HCT116 (cell line): Measurements from ENCODE around the gene ZNF691. TPM values are rescaled to one million over a fixed set of nuclear protein-coding genes. Genes with fewer than 3 reads are reported as not detected.
"Not testable (repeated sequence)": the region's sequence is repeated elsewhere in the genome, so short reads cannot be mapped to it uniquely, and the experiment has no call there.

Experiments used
- ATAC-seq: fragments of 200-7000 bp; cut with Tn5 transposase; 2 replicates; pipeline ENCODE4 v1.9.1; 2020; ENCODE audit warnings: mild to moderate bottlenecking, moderate library complexity
- BruUV-seq: library from RNA; stranded (reverse); fragments of 400-500 nt; replicated peaks from 2 replicates; lab custom pipeline; 2021; lab: Mats Ljungman, UMichigan
- CTCF ChIA-PET: fragments of 300-600 bp; sonication (Branson Sonifier 250); formaldehyde crosslinking; loops from one replicate; lab custom pipeline; 2021; ENCODE audit warnings: antibody characterized with exemption; lab: Charles Lee
- POLR2A ChIA-PET: fragments of 300-600, 350-600 bp; sonication (Branson Sonifier 250); formaldehyde crosslinking; loops from one replicate; lab custom pipeline; 2021; ENCODE audit warnings: antibody characterized with exemption; lab: Charles Lee
- RAD21 ChIA-PET, 2 experiments: fragments of 300-600 bp; sonication (Branson Sonifier 250); formaldehyde crosslinking; loops; one replicate each; lab custom pipeline; 2023; ENCODE audit warnings: low total read pairs in 2 of 2; ENCODE audit not compliant: uncharacterized antibody in 2 of 2, unreplicated experiment in 2 of 2, low non-redundant PET in 1 of 2; lab: Charles Lee
- DNase-seq: peaks from one replicate; pipeline ENCODE4 v3.0.0-alpha.2; 2010; ENCODE audit warnings: low read depth, low spot score
- H2AFZ ChIP-seq: fragments of 200-600 bp; shearing (Covaris generic), sonication (generic); 2 replicates; pipeline ENCODE4 v1.6.1; 2017; ENCODE audit warnings: low read depth, mixed run types, mixed read lengths, antibody characterized with exemption, low read length; ENCODE audit not compliant: poor library complexity, severe bottlenecking
- H3K27ac ChIP-seq: 2 replicates; pipeline ENCODE4 v1.5.1; 2012; ENCODE audit warnings: low read depth, low read length
- H3K27me3 ChIP-seq: fragments of 200-600 bp; sonication (generic); 2 replicates; pipeline ENCODE4 v1.6.1; 2016; ENCODE audit warnings: mixed run types, low read length, mixed read lengths; ENCODE audit not compliant: insufficient read depth
- H3K36me3 ChIP-seq, 2 experiments: fragments of 200-500 bp in 1 of 2; fragments of 200-600 bp in 1 of 2; sonication (Bioruptor generic) in 1 of 2; sonication (generic) in 1 of 2; 2 replicates each; pipeline versions ENCODE4 v1.5.1 to v1.6.1; 2014 to 2016; ENCODE audit warnings: low read length in 2 of 2, inconsistent platforms in 1 of 2, mixed read lengths in 1 of 2, mixed run types in 1 of 2; ENCODE audit not compliant: insufficient read depth in 2 of 2, control insufficient read depth in 1 of 2
- H3K4me1 ChIP-seq, 2 experiments: fragments of 200-600 bp in 1 of 2; sonication (generic) in 1 of 2; 2 replicates each; pipeline versions ENCODE4 v1.5.1 to v1.6.1; 2012 to 2017; ENCODE audit warnings: low read length in 2 of 2, inconsistent platforms in 1 of 2, mild to moderate bottlenecking in 1 of 2, mixed read lengths in 1 of 2, mixed run types in 1 of 2, moderate library complexity in 1 of 2; ENCODE audit not compliant: insufficient read depth in 2 of 2, control insufficient read depth in 1 of 2
- H3K4me2 ChIP-seq: fragments of 200-600 bp; sonication (generic); 2 replicates; pipeline ENCODE4 v1.6.1; 2017; ENCODE audit warnings: mixed run types, low read length, mixed read lengths
- H3K4me3 ChIP-seq, 2 experiments: fragments of 200-600 bp in 1 of 2; sonication (generic) in 1 of 2; replicated peaks in 1 of 2; 2 replicates each; pipeline ENCODE4 v1.5.1; 2011 to 2016; ENCODE audit warnings: low read length in 2 of 2, control low read depth in 1 of 2, low read depth in 1 of 2, mild to moderate bottlenecking in 1 of 2, mixed read lengths in 1 of 2, mixed run types in 1 of 2
- H3K79me2 ChIP-seq: fragments of 200-600 bp; sonication (generic); 2 replicates; pipeline ENCODE4 v1.6.1; 2017; ENCODE audit warnings: mild to moderate bottlenecking, mixed run types, low read length, moderate library complexity, mixed read lengths; ENCODE audit not compliant: insufficient read depth
- H3K9ac ChIP-seq: fragments of 200-600 bp; sonication (generic); 2 replicates; pipeline ENCODE4 v1.6.1; 2016; ENCODE audit warnings: low read length, mixed read lengths
- H3K9me2 ChIP-seq: fragments of 200-600 bp; sonication (generic), shearing (Covaris generic); 2 replicates; pipeline ENCODE4 v1.6.1; 2017; ENCODE audit warnings: mixed run types, mild to moderate bottlenecking, moderate library complexity; ENCODE audit not compliant: insufficient read depth
- H3K9me3 ChIP-seq, 2 experiments: fragments of 200-500 bp in 1 of 2; fragments of 200-600 bp in 1 of 2; sonication (Bioruptor generic) in 1 of 2; sonication (generic) in 1 of 2; 2 replicates each; pipeline ENCODE4 v1.6.1; 2014 to 2017; ENCODE audit warnings: low read length in 2 of 2, mixed read lengths in 2 of 2, inconsistent platforms in 1 of 2, low read depth in 1 of 2, mild to moderate bottlenecking in 1 of 2, mixed run types in 1 of 2, moderate library complexity in 1 of 2; ENCODE audit not compliant: control insufficient read depth in 1 of 2, insufficient read depth in 1 of 2
- H4K20me1 ChIP-seq: fragments of 200-600 bp; sonication (generic), shearing (Covaris generic); 2 replicates; pipeline ENCODE4 v1.6.1; 2017; ENCODE audit warnings: mixed run types, mild to moderate bottlenecking, moderate library complexity; ENCODE audit not compliant: insufficient read depth
- CBX3 ChIP-seq: IDR thresholded peaks from 2 replicates; pipeline ENCODE4 v1.6.1; 2012; ENCODE audit warnings: low read depth
- CEBPB ChIP-seq: IDR thresholded peaks from 2 replicates; pipeline ENCODE4 v1.6.1; 2012; ENCODE audit warnings: low read depth
- CTCF ChIP-seq, 3 experiments: fragments of 200-600 bp in 1 of 3; sonication (generic) in 1 of 3; IDR thresholded peaks in 2 of 3; conservative IDR thresholded peaks in 1 of 3; 2 replicates each; pipeline ENCODE4 v1.5.1; 2012 to 2017; ENCODE audit warnings: low read depth in 2 of 3, low read length in 2 of 3, antibody characterized with exemption in 1 of 3, borderline replicate concordance in 1 of 3, control low read depth in 1 of 3, mild to moderate bottlenecking in 1 of 3, mixed read lengths in 1 of 3, mixed run types in 1 of 3, moderate library complexity in 1 of 3; ENCODE audit not compliant: insufficient read depth in 1 of 3
- RAD21 ChIP-seq: IDR thresholded peaks from 2 replicates; pipeline ENCODE4 v1.6.1; 2012; ENCODE audit warnings: low read depth, mild to moderate bottlenecking
- intact Hi-C: fragments of 100-400 bp; cut with micrococcal nuclease; formaldehyde crosslinking; loops from 2 replicates; pipeline ENCODE4 v1.10.0; 2022
- total RNA-seq: library from RNA; stranded (reverse); gene quantifications from one replicate; pipeline ENCODE4 v1.2.1, GENCODE V29; 2021; ENCODE audit not compliant: unreplicated experiment

Gene ZNF691
- total RNA-seq, 1 experiment from 2014 or later, result 11.1 TPM

DNA sequence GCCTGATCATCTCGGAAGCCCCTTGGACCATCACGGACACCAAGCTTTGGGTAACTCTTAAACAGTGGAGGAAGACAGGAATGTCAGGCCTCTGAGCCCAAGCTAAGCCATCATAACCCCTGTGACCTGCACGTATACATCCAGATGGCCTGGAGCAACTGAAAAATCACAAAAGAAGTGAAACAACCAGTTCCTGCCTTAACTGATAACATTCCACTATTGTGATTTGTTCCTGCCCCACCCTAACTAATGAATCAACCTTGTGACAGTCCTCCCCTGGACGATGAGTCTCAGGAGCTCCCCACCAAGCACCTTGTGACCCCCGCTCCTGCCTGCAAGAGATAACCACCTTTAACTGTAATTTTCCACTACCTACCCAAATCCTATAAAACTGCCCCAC is 13.0 kb downstream of the ZNF691 start:
- POLR2A ChIA-PET, H3K27ac ChIP-seq, H2AFZ ChIP-seq, RAD21 ChIA-PET, H4K20me1 ChIP-seq, H3K9ac ChIP-seq, H3K4me1 ChIP-seq, H3K4me3 ChIP-seq, H3K27me3 ChIP-seq, H3K79me2 ChIP-seq, BruUV-seq, H3K9me3 ChIP-seq, H3K4me2 ChIP-seq, DNase-seq, H3K9me2 ChIP-seq, intact Hi-C loops, CTCF ChIA-PET, H3K36me3 ChIP-seq, ATAC-seq: not testable (repeated sequence)
- TF ChIP-seq CBX3, result peak; percentile 31; the same call in 1 of the 2 replicates

DNA sequence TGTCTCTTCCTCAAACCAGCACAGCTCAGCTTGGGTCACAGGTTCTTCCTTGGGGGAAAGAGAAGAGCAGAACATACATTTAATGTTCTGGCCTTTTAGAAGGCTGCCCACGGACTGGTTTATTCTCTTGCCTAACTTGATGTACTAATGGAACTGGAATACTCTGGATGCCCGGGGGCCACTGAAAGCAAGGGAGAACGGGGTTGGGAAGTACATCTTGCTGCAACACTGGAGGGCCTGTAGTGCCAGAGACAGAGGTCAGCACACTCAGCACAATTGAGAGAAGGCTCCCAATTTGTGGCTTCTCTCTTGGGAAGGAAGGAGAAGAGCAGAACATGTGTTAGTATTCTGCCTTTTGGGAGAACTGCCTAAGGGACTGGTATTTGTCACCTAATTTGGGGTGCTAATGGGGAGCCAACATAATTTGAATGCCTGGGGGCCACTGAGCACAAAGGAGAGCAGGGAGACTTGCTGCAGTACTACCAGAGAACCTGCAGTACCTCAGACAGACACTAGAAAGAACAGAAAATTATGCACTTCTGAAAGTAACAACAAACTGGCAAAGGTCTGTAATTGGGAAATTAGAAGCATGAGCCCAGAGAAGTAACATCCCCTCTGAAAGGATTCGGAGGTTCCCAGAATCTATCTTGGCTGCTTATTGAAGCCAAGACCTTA is 14.1 kb downstream of the ZNF691 start:
- Histone ChIP-seq H3K4me1 (no peaks in the 10 kb centered on the region), H3K9me2 (no peaks in the 10 kb centered on the region), H3K27ac (no peak overlapping the region), H3K9me3 (peaks cover 0 to 10% of the 10 kb centered on the region in 2 experiments; a peak in 1 of 4 replicates), H3K79me2 (no peaks in the 10 kb centered on the region), H3K36me3 (no peaks in the 10 kb centered on the region), H2AFZ (no peak overlapping the region), H3K4me2 (no peak overlapping the region), H3K9ac (no peak overlapping the region), H3K4me3 (no peak overlapping the region), H4K20me1 (no peaks in the 10 kb centered on the region), H3K27me3 (no peaks in the 10 kb centered on the region)
- intact Hi-C loops, result no loop called here
- no TSS peak for BruUV-seq
- RAD21 ChIA-PET, result no interaction called here
- no peak for DNase-seq
- ATAC-seq, result peak; percentile 62
- CTCF ChIA-PET, result no interaction called here
- TF ChIP-seq RAD21, result no peak
- TF ChIP-seq CTCF (IDR thresholded peaks at IDR 0.05 in 2 of 3, conservative IDR thresholded peaks at IDR 0.05 in 1 of 3; ENCODE audit: borderline replicate concordance in 1 of 3, insufficient read depth in 1 of 3, low read depth in 2 of 3, low read length in 2 of 3), result 0 out of 6 replicates have a peak, but pooled peaks of 1 of the 3 experiments have one; percentile 29
- TF ChIP-seq CEBPB, result no peak
- POLR2A ChIA-PET, result no interaction called here
